NOMO-1 treated with DMSO at 0.1 percent for 48 hours (cell line): ENCODE results near the gene PYM1.
"Not testable (repeated sequence)": the region's sequence is repeated elsewhere in the genome, so short reads cannot be mapped to it uniquely, and the experiment has no call there.

Experiments used
- DNase-seq: peaks from one replicate; lab custom pipeline; 2025; ENCODE audit not compliant: unreplicated experiment; lab: John Stamatoyannopoulos, UW

PYM1 gene

DNA sequence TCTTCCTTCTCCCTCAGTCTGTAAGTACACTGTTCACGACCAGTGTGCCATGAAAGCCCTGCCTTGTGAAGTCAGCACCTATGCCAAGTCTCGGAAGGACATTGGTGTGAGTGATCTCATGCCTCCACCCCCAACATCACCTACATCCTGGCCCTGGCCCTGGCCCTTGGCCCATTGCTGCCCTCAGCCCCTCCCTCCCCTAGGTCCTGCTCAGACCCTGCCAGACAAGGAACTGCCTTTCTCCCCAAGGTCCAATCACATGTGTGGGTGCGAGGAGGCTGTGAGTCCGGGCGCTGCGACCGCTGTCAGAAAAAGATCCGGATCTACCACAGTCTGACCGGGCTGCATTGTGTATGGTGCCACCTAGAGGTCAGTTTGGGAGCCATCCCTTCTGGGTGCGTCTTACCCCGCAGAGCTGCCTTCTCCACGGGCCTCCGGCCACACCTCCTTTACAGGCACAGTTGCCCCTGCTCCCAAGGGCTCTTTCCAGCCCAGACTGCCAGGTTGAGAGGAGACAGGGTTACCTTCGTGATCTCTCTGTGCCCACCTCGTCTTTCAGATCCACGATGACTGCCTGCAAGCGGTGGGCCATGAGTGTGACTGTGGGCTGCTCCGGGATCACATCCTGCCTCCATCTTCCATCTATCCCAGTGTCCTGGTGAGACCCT lies 12.5 kb upstream of the PYM1 start:
- peak; percentile 74 for DNase-seq

DNA sequence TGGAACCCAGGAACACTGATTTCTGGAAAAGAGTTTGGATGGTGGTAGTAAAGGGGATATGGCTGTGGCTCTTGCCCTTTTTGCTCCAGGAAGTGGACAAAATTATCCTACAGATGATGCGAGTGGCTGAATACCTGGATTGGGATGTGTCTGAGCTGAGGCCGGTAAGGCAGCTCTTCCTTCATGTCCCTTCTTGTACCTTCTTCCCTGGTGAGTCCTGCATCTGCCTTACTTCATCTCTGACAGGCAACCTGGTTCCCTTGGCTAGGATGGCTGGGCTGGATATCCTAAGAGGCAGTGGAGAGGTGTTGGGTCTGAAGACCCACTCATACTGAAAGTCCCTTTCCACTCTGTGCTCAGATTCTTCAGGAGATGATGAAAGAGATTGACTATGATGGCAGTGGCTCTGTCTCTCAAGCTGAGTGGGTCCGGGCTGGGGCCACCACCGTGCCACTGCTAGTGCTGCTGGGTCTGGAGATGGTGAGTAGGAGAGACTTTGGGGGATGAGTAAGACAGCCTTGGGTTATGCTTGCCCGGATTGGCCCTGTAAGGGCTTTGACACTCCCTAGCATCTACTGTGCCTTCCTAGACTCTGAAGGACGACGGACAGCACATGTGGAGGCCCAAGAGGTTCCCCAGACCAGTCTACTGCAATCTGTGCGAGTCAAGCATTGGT lies 11.3 kb upstream of the PYM1 start:
- DNase-seq = no peak

DNA sequence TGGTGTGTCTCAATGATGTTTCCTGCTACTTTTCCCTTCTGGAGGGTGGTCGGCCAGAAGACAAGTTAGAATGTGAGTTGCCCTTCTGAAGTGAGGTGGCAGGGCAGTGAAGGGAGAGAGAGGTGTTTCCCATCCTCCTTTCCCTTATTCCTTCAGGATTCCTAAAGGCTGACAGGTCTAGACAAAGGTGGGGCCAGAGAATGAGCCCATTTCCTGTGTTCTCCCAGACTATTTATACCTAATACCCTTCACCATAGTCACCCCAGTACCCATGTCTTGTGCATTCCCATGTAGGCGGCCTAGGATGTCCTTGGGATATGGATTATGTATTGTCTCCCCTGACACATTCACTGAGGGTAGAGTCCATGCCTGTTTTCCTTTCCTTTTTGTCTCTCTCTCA lies 10.3 kb upstream of the PYM1 start:
- no peak for DNase-seq

DNA sequence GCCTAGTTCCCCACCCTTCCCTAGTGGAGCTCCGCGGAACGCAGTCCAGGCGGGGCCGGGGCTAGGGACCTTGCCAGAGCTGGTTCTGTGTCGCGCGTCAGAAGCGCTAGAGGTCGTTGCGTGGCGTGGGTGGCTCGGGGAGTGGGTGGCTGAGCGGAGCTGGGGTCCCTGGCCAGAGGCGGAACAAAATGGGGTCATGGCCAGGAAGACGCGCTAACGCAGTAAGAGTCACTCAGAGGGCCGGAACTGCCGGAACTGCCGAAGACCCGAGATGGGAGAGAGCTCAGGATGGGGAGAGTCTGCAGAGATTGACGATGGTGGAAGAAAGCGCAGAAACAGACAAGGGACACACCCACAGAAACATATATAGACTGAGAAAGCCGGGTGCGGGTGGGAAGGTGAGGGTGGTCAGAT lies 8.1 kb upstream of the PYM1 start:
- DNase-seq = no peak

DNA sequence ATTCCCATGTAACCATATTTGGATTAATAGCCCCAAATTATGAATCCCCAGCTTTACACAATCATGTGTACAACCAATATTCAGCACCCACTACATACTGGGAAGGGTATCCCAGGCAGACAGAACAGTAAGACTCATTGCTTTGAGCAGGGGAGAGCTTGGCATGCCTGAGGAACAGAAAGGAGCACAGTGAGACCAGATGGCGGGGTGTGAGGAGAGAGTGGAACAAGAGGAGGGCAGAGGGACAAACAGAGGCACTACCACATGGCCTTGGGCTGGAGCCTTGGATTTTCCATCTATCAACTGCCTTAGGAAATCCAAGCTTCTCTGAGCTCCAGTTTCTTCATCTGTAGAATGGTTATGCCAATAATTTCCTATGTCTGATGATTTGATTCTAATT lies 7.1 kb upstream of the PYM1 start:
- DNase-seq = no peak

DNA sequence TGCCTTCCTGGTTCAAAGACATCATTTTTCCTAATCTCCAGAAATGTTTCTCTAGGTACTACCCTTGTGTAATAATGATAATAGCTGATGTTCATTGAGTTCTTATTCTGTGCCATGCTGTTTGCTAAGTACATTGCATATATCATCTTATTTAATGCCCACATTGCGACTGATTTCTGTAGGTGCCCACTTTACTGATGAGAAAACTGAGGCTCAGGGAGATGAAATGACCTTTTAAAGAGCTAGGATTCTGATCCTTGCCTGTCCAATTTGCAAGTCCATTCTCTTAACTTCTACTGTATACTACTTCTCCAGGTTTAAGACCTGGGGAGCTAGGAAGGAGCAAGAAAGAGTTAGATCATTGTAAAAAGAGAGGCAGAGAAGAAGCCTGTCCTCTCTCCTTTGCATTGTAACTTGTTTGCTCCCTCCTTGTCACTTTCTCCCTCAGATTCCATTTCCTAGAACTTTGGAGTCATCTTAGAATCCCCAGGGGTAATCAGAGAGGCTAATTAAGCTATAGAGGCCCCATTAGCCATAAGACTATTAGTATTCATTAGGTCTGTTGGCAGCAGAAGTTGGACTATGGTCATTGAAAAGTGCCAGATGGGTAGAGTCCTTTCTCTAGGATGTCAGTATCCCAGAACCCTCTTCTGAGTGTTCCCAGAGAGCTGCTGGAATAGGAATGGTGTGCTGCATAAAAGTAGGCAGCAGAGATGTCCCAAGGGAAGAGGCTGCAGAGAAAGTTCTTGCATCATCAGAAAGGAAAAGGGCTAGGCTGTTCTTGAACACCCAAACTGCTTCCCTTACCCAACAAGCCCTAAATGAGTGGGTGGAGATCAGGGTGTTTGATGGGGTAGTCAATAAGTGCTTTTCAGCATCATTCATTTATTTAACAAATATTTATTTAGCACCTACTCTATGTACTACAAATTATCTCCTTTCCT lies 6.4 kb upstream of the PYM1 start:
- DNase-seq = no peak

DNA sequence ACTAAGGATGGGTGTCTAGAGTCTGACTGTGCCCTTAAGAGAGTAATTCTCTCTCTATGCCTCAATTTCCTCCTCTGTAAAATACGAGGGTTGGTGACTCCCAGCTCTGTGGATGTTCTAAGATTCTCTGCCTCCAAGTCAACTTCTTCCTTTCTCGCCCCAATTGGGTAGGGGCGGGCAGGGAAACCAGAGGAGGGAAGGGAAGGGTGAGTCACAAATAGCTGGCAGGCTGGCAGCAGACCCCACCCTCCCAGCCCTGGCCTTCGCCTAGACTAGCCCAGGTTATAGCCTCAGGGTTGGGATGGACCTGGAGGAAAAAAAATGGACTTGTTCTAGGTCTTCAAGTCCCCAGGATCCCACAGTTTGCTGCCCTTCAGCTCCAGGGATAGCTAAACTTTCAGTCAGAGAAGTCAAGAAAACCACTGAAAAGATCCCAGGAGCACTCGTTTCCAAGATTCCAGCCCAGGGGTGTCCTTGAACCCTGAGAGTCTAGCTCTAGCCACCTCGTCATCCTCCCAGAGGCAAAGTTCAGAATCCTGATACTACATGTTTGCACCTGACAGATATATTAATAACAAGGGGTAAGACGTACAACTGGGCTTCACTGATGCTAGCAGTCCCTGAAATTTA lies 5.6 kb upstream of the PYM1 start:
- DNase-seq = peak; percentile 5

DNA sequence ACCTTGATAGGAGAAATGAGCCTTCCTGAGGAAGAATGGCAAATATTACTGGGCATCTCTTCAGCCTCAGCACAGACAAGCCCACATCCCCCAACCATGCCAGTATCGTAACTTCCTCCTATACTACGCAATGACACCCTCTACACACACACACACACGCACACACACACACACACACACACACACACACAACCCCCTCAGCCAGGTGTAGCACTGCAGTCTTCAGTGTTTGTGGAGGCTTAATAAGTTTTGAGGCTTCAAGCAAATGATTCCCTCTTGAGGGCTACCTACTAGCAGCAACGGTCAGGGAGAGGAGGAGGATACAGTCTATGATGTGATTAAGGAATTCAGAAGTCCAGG lies 4.8 kb upstream of the PYM1 start:
- peak; percentile 39 for DNase-seq

DNA sequence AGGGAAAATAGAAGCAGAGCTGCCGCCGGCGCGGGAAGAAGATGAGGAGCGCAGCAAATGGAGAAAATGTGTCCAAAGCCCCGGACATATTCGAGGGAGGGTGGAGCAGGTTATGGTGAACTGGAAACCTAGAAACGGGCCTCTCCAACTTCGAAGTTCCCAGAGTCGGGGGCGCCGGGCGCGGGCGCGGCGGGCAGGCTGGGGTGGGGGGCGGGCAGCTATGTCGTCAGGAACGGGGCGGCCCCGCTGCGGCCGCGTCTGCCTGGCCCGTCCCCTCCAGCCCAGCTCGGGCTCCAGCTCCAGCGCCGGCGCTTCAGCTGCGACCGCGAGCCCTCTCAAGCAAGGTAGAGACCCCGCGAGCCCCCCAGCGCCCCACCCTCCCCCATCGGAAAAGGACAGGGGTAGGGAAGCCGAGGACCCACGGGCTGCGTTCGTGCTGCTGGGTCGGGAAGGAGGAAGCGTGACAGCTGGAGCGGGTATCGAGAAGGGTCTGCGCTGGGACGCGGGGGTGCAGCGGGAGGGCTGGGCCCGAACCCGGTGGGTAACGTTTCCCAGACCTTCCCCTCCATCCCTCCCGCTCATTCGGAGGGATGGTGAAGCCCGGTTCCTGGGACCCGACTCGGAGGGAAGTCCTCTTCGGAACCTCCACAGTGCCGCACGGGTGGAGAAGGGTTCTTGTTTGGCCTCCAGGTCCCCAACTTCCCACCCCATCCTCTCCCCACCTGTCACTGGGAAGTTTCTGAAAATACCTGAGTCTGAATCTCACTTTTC lies 4.3 kb upstream of the PYM1 start:
- DNase-seq = no peak

DNA sequence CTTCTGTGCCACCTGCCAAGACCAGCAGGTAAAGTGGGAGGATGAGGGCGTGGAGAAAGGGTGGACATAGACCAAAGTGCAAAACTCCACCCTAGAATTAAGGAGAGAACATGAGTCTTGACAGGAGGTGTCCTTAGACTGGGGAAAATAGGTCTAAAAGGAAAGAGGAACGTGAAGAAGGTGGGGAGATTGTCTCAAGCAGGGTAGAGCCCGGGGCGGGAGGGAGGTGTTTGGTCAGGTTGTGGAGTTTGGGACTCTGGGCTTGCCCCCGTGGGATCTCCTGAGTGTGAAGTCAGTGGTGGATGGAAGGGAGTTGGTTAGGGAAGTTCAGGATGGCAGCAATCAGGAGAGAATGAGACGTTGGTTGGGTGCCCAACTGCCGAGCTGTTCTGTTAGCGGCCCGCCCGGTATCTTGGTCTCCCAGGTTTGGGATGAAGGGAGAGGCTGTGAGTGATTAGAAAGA lies 3.7 kb upstream of the PYM1 start:
- no peak for DNase-seq

DNA sequence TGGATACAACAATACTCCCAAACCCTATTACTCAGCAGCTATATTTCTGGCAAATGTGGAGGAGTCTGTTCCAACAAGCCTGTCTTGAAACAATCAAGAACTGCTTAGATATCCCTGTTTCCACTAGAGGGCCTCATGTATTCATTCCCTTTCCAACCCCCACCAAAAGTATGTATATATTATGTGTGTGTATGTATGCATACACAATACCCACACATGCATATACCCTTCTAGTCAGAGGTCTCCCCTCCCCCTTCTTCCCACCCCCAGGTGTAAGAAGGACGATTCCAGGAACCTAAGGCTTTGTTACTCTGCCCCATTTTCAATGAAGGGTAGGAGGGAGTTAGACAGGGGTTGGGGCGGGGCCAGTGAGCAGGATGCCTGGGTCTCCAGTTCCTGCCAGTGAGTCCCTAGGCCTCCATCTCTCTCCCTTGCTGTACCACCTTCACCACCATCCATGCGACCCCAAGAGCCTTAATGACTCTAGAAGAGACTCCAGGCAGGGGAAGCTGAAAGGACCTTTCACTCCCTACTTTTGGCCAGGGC lies 3.1 kb upstream of the PYM1 start, which contains the start of gene DGKA:
Gene DGKA, plus strand, starts transcription at position 392 of the 546 bp plus-strand sequence. CDS start 5,342 bp downstream, outside the sequence.
- DNase-seq = peak; percentile 68

DNA sequence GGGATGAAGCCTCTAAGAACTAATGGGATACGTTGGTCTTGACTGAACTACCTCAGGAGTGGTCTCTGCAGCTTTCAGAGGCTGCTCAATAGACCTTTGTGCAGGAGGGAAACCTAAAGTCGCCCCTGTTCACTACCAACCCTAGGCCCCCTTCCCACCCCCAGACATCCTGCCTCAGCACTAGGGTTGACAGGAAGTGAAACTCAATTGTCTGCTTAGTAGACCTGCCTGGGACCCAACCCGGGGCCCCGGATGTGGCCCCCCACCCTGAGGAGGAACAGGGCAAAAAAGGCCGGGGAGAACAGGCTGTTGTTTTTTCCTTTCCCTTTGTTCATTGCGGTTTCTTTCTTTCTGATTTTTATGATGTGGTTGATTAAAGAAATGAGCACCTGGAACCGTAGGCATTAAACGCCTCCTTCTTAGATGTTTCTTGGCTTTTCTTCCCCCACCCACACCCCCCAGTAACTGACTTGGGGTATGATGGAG lies 1.7 kb upstream of the PYM1 start:
- DNase-seq = peak; percentile 16

DNA sequence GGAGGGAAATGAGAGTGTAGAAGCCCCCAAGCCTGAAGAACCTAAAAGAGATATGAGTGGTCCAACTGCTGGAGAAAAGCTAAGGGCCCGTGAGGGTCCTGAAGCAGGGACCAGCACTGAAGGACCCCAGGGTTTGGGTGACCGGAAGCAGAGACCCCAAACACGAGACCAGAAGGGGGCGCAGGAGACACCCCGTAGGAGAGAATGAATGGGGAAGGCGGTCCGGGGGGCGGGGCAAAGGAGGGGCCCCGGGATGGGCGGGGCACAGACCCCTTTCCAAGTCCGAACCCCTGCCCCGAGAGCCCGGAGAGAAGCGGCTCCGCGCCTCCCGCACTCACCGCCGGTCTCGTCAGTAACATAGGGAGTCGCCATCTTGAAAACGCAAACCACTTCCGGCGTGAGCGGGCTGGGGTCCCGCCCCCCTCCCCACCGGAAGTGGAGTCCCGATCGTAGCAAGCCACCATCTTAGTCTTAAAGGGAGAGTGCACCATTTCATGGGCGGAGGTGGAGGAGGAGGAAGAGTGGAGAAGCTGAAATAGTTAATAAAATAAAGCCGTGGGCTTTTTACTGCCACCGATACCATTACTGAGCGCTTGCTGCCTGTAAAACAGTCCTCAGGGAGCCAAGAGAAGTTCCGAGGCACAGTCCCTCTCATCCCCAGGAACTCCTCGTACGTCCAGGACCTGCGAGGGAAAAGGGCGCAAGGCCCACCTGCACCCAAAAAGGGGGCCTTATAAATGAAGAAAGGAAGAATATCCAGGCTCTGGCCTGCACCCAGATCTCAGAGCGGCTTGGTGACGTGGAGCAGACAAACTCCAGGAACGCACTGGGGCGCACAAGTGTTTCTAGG lies 731 bp downstream of the PYM1 start:
- peak; percentile 88 for DNase-seq

DNA sequence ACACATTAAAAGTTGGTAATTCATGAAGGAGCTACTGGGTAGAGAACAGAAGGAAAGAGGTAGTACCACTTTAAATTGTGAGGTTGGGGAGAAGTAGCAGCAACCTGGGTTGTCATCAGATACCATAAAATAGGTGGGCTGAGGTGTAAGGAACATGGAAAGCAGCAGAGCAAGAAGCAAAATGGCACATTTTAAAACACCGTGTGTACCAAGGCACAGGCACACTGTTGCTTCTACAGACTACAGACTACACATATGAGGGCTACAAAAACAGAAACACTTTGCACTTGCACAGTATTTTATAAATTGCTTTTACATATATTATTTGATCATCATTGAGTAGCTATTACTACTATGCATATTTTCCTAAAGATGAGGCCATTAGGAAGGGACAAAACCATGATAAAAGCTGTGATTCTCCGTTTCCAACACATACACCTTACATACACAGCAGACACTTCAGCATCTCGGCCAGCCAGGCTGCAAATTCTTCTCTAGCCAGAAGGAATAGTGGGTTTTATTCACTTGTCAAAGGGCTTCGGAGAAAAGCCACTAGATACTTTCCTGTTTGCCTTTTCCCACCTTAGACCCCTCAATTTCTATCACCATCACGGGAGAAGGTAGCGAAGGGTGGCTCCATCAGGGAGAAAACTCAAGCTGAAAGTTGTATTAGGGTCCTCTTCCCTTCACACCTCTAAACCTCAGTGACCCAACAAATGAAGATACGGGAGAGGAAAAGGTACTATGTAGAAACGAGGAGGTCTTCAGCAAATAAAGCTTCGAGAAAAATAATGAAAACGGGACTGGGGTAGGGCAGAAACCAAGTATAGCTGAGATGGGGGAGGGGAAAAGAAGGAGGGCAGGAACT lies 1.6 kb downstream of the PYM1 start:
- no peak for DNase-seq

DNA sequence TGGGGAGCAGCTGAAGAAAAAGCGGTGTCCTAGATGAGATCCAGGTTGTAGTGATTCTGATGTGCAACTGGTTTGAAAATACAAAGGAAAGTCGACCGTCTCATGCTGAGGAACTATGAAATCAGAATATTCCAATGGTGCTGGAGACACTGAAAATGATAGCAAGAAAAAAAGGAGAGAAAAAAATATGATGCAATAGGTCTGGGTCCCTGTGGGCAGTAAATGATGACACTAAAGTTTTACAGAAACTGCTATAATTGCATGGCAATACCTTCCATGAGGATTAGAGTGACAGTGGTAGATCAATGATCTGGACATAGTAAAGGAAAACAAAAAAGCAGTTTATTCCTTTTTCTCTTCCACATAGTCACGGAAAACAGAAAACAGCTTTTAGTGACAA lies 2.3 kb downstream of the PYM1 start:
- DNase-seq = peak; percentile 5

DNA sequence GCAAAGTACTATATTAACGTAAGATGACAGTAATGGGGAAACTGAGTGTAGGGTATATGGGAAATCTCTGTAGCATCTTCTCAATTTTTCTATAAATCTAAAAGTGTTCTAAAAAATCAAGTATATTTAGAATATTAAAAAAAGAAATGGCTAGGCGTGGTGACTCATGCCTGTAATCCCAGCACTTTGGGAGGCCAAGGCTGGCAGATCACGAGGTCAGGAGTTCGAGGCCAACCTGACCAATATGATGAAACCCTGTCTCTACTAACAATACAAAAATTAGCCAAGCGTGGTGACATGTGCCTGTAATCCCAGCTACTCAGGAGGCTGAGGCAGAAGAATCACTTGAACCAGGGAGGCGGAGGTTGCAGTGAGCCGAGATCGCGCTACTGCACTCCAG lies 4.0 kb downstream of the PYM1 start:
- not testable (repeated sequence) for DNase-seq

DNA sequence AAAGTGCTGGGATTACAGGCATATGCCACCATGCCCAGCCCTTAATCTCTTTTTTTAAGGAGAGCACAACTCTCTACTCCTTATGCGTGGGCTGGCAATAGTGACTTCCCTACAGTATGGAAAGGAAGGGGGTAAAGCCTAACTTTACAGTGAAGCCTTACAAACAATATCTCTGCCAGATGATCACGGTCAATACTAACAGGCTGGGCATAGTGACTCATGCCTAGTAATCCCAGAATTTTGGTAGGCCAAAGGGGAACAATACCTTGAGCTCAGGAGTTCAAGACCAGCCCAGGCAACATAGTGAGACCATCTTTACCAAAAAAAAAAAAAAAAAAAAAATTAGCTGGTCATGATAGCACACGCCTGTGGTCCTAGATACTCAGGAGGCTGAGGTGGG lies 5.6 kb downstream of the PYM1 start:
- DNase-seq = no peak

DNA sequence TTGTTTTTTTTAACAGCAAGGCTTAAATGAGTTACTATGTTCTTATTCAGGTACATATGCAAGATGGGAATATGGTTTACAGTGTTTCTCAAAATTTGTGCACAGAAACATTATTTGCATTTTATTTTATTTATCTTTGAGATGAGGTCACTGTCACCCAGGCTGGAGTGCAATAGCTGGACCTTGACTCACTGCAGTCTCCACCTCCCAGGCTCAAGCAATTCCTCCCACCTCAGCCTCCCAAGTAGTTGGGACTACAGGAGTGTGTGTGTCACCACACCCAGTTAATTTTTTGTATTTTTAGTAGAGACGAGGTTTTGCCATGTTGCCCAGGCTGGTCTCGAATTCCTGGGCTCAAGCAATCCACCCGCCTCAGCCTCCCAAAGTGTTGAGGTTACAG lies 8.7 kb downstream of the PYM1 start:
- DNase-seq = not testable (repeated sequence)
